GM18519 (cell line): ENCODE measurements around the gene FBLN1.
"Not testable (repeated sequence)": the region's sequence is repeated elsewhere in the genome, so short reads cannot be mapped to it uniquely, and the experiment has no call there.

Experiments used
- ATAC-seq: cut with Tn5 transposase; IDR thresholded peaks from one replicate; pipeline ENCODE4 v1.9.1; 2021; ENCODE audit warnings: mild to moderate bottlenecking, moderate library complexity; ENCODE audit not compliant: unreplicated experiment, low FRiP score

The FBLN1 gene

DNA sequence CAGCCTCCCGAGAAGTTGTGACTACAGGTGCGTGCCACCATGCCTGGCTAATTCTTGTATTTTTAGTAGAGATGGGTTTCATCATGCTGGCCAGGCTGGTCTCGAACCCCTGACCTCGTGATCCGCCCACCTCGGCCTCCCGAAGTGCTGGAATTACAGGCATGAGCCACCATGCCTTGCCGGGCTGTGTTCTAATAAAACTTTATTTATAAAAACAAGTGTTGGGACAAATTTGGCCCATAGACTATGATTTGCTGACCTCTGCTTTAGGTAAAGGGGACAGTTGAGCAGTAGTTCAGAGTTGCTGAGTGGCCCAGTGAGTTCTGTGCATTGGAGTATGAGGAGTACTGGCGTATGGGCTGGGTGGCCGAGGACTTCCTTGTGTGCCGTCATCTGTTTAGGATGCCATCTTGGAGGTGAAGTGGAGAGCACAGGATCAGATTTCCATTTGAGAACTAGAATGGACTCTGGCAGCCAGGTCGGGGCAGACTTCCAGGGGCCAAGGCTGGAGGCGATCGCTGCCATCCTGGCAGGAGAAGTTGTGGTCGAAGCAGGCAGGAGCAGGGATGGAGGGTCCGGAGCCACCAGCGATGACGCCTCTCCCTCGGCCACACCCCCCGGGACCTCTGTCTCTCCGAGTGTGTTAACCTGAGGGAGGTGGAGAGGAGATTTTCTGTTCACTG lies 43.8 kb downstream of the FBLN1 start:
- no peak for ATAC-seq

DNA sequence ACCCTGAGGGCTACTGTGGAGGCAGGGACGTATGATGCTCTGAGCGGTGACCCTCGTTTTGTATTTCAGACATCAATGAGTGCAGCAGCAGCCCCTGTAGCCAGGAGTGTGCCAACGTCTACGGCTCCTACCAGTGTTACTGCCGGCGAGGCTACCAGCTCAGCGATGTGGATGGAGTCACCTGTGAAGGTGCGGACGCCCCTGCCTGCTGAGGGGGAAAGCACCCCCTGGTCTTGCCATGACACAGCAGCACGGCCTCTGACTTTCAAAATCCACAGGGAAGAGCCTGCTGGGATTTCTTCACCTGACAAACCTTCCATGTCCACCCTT lies 44.3 kb downstream of the FBLN1 start:
- no peak for ATAC-seq

DNA sequence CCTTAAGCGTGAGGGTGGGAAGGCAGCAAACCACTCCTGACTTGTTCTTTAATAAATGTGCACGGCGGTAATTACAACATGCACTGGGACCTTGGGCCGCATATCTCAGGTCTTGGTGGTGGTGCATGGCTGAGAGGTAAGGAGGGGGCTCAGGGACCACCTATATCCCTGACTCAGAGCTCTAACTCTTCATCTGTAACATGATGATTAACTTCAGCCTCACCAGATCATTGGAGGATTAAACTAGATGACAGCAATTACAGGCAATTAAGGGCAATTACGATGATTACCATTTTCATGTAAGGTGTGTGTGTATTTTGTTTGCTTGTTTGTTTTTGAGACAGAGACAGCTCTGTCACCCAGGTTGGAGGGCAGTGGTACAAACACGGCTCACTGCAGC lies 45.0 kb downstream of the FBLN1 start:
- ATAC-seq: no peak

DNA sequence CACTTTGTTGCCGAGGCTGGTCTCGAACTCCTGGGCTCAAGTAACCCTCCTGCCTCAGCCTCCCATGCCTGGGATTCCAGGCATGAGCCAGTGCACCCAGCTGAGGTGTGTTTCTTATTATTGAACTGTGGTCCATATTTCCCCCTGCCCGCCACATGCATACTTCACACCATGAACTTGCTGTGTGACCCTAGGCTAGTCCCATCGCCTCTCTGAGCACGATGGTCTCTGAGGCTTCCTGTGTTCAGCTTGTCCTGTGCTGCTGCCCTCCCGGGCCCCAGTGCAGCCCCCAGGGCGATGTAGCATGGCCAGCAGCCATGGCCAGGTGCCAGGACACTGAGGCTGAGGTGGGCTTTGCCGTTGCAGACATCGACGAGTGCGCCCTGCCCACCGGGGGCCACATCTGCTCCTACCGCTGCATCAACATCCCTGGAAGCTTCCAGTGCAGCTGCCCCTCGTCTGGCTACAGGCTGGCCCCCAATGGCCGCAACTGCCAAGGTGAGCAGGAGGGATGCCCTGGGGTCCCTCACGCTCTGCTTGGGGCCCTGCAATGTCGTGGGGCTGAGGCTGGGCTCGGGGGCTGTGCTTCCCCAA lies 45.7 kb downstream of the FBLN1 start:
- ATAC-seq: no peak

DNA sequence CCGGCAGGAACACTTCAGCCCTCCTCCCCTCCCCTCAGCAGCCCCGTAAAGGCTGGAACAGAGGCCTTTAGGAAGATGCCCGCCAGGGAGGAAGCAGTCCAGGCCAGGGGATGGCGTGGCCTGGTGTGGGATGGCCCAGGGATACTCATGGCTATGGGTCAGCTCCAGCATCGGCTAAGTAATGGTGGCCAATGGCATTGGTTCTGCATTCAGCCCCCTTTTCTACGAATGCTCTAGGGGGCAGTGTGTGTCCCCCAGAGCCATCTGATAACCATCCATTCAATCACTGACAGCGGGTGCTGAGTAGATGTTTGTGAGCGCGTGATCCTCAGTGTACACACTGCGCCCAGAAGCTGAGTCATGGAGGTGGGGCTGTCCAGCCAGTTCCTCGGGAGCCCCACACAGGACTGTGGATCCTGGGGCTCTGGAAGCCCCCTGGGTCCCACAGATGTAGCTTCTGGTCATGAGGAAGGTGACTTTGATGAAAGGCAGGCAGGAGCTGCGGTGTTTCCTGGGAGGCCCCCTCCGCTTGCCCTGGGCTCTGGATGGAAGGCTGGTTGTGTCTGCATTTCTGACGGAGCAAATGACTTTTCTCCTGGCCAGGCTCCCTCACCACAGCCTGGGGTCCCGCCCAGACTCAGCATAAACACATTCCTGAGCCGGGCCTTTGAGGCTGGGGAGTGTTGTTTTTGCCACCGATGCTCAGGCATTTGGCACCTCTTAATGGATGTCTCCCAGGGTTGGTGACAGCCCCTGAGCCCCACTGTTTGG lies 46.5 kb downstream of the FBLN1 start:
- no peak for ATAC-seq

DNA sequence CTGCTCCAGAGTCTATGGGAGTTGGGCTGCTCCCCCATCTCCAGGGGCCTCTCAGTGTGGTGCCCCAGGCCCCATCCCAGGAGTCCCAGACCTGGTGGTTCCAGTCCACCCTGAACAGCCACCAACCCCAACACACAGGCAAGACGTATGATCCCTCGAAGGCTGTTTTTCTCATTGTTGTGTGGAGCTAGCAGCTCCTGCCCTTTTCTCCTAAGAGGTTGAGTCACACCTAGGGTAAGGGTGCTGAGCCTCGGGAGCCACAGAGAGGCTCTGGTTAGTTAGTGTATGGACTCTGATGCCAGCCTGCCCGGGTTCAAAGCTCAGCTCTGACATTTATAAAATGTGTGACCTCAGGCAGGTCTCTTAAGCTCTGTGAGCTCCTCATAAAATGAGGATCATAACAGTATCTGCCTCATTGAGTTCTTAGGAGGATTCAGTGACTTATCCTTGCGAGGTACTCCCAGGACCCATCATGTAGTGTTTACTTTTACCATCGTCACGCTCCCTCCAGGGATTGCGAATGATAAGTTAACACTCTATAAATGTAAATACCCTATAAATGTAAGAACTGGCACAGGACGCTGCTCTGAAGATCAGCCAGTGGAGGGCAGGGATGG lies 47.2 kb downstream of the FBLN1 start:
- ATAC-seq: no peak

DNA sequence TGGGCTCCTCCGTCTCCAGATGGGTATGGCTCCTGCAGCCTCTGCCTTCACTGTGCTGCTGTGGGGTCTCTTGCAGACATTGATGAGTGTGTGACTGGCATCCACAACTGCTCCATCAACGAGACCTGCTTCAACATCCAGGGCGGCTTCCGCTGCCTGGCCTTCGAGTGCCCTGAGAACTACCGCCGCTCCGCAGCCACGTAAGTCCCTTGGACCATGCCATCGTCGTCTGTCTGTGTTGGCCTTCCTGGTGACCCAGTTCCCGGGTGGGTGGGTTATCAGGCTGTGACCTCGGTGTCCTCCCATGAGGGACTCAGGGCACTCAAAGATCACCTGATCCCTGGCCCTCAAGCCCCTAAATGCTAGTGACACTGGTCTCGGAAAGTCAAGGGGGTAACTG lies 47.7 kb downstream of the FBLN1 start:
- ATAC-seq: no peak

DNA sequence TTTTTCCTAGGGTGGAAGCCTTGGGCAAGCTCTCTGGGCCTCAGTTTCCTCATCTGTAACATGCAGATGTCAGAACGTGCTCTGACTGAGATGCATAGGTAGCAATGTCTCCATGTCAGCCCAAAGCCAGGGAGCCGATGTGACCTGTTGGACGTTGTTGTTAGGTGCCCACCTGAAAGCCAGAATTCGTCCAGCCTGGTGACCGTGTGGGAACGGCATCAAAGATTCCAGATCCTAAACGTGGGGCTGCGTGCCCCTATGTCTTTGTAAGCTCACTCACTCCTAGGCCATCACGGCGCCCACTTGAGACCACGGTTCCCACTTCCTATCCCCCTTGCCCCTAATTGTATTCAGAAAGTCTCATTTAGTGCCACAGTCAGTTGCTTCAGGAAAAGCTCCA lies 48.2 kb downstream of the FBLN1 start:
- ATAC-seq: no peak

DNA sequence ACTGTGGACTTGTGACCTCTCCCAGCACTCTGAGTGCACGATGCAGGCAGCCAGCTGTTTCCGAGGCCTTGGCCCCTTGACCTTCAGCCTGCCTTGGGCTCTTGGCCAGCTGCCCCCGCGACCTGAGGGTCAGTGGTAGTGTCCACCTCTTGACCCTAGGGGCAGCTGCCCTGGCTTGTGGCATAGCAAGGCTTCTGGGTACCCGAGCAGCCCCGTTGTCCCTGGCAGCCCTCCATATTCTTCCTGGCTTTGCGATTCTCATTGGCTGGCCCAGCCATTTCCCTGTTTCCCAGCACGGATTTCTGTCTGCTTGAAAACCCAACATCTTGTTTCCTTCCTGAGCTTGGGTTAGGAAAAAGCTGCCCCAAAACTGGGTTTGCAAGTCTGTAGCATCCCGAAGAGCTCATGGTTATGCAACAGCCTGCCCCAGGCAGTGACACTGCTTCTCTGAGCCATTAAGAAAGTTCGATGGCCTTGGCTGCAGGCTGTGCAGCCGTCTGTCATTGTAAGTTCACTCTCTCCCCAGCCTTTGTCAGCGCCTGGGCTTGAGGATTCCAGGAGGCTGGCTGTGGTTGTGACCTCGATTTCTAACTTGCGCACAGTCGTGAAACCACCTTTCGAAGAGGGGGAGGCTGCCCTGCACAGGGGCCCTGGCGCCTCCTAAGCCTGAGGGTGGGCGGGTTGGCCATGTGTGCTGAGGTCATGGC lies 48.8 kb downstream of the FBLN1 start:
- ATAC-seq: no peak

DNA sequence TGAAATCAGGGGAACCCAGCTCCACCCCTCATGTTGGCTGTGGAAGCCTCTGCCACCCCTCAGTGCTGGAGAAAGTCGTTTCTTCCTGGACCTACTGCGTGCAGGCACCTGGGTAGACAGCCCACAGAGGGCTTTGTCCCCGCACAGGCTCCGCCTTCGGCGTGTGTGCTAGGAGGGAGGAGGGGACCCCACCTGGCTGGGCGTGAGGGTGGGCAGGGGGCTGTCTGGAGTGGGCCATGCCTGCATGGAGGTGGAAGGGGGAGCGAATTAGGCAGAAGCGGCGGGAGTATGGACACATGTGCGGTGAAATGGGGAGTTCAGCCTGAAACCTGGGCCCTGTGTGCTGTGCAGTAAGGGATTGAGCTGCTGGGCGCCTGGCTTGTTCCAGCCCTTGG lies 49.3 kb downstream of the FBLN1 start:
- no peak for ATAC-seq

DNA sequence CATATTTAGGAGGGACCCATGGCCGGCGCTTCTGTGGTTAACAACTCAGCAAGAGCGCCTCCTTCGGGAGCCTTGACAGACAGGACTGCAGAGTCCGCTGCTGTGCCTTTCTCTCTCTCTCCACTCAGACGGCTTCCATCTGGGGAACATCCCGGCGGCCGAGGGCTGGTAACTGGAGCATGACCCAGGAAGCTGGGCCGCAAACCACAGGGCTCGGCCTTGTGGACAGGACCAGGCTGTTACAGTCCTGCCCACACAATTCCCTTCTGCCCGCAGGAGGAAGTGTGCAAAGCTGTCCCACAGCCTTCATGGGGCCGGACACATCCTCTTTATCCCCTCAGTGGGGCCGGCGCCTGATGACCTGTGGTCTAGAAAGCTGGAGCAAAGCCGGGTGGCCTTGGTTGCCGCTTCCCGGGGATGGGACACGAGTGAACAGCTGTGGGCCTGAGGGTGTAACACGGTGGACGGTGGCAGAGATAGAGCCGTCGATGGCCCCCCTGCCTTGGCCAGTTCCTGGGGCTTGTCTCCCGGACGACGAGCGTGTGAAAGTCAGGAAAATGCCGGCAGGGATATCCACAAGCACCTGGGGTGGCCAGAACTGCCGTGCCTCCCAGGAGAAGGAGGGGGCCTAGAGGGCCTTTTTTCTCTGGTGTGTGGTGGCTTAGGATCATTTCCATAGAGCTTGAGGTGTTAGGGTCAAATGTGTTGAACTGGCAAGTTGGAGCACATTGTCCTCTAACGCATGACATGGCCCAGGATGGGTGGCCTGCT lies 50.1 kb downstream of the FBLN1 start:
- ATAC-seq: no peak

DNA sequence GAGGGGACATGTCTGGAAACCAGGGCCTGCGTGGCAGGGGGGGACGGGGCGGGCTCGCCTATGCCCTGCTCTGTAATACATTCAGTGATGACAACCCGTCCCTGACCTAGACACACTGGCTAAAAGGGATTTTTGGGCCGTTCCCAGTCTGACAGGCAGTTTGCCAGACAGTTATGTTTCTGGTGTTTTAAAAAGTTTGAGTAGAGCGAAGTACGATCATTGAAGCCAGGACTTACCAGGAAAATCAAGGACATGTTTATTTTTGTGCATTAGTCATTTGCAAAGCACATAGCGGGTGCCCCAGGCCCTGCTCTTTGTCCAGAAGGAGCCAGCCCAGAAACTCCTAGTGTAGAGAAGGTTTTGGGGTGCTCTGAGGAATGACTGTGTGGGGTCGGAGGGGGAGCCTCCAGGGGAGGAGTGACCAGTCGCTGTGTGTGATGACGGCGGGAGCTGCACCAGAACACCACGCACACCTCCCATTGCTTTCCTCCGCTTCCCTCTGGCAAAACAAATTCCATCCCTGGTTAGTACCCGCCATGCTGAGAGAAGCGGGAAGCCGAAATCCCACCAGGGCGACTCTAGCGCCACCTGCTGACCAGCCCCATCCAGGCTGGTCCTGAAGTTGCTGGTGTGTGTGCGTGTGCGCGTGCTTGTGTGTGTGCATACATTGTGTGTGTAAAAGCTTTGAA lies 50.8 kb downstream of the FBLN1 start:
- no peak for ATAC-seq

DNA sequence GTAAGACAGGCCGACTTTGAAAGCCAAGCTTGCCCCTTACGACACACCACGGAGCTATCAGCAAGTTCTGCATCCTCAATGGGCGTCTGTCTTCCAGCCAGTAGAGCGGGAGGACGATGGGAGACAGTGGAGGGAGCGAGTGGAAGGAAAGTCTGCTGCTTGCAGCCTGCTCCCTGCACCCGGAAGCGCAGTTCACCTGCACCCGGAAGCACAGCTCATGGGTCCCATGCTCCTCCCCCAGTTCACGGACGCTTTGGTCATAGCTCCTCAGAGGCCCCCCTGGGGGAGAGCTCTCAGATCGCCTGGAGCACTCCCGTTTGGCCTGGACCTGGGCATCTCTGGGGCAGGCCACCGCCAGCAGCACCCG lies 51.3 kb downstream of the FBLN1 start:
- no peak for ATAC-seq

DNA sequence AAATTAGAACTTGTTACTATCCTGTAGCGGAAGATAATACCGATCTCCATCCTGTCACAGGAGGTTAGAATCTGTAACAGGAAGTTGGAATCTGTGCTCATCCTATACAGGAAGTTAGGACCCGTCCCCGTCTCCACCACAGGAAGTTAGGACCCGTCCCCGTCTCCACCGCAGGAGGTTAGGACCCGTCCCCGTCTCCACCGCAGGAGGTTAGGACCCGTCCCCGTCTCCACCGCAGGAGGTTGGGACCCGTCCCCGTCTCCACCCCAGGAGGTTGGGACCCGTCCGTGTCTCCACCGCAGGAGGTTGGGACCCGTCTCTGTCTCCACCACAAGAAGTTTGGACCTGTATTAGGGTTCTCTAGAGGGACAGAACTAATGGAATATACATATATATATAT lies 52.2 kb downstream of the FBLN1 start:
- ATAC-seq: no peak

DNA sequence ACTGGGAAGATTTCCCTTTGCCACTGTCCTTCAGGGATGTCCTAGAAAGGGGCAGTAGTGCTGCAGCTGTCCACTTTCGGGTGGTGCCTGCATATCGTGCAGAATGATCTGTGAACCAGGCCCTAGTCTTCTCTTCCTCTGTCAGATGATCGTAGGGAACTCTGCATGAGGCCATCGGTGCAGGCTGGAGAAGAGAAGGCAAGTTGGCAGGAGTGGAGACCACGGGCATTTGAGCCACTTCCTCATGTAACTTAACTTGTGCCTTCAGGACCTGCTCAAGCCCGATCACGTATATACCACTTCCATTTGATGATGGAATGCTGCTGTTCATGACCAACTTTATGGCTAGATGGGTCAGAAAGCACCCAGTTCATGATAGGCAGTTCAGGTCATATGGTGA lies 55.2 kb downstream of the FBLN1 start:
- not testable (repeated sequence) for ATAC-seq

DNA sequence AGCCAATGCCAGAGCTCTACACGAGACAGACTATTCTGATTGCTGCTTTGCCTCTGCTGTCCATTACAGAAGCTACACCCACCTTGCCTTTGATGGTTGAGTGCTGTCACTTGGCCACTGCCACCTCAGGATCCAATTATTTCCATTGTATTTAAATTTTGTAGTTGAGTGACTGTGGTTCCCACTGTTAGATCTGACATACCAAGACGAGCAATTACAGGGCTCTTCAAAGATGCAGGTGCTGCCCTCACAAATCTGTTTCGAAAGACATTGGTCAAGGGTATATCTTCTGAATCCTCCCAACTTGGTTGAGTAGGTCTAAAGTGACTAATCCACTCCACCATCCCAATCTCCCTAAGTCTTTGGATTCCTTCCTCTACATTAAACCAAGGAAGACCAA lies 57.4 kb downstream of the FBLN1 start:
- ATAC-seq: not testable (repeated sequence)

DNA sequence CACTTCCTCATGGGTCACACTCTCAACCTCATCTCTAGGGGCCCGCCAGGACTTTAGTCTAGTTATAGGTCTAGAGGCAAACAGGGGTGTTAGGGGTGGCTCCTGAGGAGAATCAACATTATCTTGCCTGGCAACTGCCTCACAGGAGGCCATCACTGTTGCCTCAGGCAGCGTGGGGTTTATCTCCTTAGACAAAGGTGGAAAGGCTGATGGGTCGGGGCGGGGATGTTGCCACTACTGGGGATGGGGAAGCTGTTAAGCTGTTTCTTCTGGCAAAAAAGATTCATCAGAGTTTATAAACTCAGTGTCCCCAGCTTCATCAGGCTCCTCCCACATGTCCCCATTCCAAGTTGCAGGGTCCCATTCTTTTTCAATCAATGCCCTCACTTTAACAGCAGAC lies 58.1 kb downstream of the FBLN1 start:
- ATAC-seq: not testable (repeated sequence)

DNA sequence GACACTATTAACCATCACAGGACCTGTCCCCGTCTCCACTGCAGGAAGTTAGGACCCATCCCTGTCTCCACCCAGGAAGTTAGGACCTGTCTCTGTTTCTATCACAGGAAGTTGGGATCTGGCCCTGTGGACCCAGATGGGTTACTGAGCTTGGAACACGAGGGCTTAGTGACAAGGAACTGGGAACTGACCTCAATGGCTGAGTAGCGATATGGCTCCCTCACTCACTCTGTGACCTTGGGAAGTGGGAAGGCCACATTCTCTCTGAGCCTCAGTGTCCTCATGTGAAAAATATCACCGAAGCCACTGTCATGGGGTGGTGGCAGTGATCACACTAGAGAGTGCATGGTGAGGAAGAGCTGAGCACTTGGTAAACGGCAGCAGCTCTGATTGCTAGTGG lies 59.4 kb downstream of the FBLN1 start:
- ATAC-seq: no peak

DNA sequence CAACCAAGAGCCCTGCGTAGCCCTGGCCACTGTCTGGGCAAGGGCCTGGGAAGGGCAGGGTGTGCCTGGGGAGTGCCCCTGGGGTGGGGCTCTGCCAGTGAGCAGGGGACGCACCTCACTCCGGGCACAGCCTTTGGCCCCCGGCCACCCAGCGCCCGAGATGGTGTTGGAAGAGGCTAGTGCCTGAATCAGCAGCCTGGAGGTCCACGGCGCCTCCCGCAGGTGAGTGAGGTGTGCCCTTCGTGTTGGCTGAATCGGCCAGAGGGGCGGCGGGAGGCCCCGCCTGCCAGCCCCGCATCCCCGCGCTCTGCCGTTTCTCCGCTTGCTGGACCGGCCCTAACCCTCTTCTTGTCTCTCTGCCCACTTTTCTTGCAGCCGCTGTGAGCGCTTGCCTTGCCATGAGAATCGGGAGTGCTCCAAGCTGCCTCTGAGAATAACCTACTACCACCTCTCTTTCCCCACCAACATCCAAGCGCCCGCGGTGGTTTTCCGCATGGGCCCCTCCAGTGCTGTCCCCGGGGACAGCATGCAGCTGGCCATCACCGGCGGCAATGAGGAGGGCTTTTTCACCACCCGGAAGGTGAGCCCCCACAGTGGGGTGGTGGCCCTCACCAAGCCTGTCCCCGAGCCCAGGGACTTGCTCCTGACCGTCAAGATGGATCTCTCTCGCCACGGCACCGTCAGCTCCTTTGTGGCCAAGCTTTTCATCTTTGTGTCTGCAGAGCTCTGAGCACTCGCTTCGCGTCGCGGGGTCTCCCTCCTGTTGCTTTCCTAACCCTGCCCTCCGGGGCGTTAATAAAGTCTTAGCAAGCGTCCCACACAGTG lies 60.1 kb downstream of the FBLN1 start:
- ATAC-seq: no peak
